ENCODE data around the gene IL32.
"Not testable (repeated sequence)": the region's sequence is repeated elsewhere in the genome, so short reads cannot be mapped to it uniquely, and the experiment has no call there.

DNA sequence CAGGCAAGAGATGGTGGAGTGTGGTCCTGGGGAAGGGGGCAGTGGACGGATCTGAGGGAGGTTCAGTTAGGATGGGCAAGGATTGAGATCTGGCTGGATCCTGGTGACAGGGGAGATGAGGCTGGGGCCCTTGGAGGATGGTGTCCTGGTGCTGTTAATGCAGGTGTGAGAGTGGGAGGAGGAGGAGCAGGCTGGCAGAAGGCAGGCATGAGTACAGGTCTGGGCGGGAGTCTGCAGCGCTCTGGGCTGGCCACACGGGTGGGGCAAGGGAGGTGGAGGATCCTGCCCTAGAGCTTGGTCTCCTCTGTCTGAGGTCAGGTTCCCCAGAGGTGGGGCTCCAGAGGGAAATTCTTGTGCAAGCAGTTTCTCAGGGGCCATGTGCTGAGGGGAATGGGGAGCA is 6.7 kb downstream of the IL32 start:
- TF ChIP-seq, protein P1, sequence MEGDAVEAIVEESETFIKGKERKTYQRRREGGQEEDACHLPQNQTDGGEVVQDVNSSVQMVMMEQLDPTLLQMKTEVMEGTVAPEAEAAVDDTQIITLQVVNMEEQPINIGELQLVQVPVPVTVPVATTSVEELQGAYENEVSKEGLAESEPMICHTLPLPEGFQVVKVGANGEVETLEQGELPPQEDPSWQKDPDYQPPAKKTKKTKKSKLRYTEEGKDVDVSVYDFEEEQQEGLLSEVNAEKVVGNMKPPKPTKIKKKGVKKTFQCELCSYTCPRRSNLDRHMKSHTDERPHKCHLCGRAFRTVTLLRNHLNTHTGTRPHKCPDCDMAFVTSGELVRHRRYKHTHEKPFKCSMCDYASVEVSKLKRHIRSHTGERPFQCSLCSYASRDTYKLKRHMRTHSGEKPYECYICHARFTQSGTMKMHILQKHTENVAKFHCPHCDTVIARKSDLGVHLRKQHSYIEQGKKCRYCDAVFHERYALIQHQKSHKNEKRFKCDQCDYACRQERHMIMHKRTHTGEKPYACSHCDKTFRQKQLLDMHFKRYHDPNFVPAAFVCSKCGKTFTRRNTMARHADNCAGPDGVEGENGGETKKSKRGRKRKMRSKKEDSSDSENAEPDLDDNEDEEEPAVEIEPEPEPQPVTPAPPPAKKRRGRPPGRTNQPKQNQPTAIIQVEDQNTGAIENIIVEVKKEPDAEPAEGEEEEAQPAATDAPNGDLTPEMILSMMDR (IDR thresholded peaks at IDR 0.05; ENCODE audit: low read length) = not testable (repeated sequence)
- TF ChIP-seq EZH2 (optimal IDR thresholded peaks at IDR 0.05; ENCODE audit: low read depth, low read length) = not testable (repeated sequence)
